ENCODE measurements around the gene NTM. TPM values are rescaled to one million over a fixed set of nuclear protein-coding genes. Genes with fewer than 3 reads are reported as not detected.
"Not testable (repeated sequence)": the region's sequence is repeated elsewhere in the genome, so short reads cannot be mapped to it uniquely, and the experiment has no call there.

Gene NTM
- total RNA-seq, 1 donor from 2014 or later, result 158 TPM

DNA sequence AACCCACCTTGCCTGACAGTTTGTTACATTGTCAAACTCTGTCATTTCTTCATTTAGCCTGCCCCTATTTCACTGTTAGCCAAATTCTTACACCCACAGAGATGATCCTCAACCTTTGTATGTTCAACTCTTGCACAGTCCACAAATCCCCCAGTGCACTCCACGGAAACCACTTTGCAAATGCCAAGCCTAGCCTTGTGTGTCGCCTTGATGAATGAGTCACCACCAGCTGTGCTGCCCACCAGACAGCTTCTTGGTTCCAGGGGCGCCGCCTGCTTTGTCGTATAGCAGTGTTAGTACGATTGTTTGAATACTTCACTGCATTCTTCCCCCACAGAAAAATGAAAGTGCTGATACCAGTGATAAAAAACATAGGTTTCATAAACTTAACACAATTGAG lies 686.3 kb downstream of the NTM start:
- DNase-seq, result no peak

DNA sequence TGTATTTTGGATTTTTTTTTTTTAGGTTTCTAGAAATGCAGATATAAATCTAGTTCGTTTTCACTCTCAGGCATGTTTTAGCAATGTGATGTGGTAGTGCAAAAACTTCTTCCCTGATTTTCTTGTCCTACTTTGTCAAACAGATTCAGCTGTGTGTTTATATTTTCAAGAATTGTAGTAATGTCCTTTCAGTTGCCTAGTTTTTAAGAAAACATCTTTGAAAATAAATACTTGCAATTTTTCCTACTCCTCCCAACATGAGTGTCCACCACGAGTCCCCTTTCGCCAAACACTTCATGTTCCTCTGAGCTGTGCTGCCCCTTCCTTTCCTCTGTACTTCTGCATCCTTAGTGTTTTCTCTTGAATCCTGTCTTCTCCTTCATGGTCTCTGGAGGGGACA lies 686.9 kb downstream of the NTM start:
- no peak for DNase-seq

DNA sequence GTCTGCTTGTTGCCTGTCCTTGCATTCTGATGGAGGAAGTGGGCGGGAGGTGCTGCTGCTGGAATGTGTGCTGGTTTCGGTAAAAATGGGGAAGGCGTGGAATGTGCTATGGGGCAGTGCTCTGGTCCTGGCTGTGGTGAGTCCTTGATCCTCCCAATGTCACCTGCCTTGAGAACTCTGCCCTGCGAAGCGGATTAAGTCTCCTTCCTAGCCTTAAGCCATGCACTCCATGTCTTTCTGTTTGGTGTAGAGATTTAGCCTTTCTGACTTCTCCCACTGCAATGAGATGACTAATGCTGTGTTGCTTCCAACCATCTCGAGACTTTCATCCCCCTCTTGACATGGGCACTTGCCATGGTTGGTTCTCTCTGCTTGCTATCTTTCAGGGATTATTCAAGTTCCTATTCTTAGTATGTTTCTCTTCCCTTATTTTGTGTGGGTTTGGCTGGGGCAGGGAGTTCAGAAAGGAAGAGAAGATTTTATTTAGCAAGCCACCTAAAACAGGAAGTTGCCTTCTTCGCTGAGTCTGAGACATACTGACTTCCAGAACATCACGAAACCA lies 687.9 kb downstream of the NTM start:
- DNase-seq, result peak; percentile 57

DNA sequence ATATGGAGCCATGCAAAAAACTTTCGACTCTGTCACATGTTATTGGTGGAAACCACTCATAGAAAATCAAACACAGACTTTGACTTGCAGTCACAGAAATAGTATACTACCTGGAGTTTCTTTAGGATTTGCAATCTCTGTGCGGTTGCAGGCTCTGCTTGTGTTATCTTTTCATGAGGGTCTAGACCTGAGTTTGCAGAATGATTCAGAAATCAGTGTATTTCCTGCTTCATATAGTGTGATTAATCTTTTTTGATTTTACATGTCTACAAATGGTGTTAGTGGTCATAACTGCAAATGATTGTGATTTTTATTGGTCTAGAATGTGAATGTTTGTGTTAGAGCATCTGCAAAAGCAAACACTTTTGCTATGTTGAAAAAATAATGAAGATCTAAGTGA lies 690.2 kb downstream of the NTM start:
- no peak for DNase-seq

DNA sequence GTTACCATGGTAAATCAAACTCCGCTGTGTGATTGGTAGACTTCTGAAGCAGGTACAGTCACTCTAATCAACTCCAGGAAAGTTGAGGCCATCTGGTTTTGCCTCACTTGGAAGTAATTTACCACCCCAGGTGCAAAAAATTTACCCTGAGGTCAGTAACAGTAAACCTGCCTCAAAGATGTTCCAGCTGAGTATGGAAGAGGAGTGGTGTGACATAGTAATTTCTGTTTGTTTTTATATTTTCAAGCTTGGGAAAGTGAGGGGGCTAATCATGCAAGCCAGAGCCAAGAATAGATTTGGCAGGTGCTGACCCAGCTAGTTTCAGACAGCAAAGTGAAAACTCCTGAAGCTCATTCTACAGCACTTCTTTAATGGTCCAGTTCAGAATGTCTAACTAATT lies 691.6 kb downstream of the NTM start:
- no peak for DNase-seq

DNA sequence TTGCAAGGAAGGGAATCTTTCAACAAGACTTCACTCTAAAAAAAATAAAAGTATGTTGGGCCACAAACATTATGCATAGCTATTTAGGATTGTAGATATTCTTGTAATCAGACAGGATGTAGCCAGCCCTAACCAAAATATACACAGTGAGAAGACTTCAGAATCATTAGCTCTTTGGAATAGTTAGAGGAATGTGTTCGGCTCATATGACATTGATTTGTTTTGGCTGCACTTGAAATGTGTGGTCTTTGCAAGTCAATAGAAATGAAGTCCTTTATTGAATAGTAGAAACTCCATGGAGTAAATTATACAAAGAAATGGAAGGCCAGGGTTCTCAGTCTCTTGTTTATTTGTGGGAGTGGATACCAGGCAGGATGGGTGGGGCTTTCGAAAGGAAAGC lies 692.1 kb downstream of the NTM start:
- no peak for DNase-seq

DNA sequence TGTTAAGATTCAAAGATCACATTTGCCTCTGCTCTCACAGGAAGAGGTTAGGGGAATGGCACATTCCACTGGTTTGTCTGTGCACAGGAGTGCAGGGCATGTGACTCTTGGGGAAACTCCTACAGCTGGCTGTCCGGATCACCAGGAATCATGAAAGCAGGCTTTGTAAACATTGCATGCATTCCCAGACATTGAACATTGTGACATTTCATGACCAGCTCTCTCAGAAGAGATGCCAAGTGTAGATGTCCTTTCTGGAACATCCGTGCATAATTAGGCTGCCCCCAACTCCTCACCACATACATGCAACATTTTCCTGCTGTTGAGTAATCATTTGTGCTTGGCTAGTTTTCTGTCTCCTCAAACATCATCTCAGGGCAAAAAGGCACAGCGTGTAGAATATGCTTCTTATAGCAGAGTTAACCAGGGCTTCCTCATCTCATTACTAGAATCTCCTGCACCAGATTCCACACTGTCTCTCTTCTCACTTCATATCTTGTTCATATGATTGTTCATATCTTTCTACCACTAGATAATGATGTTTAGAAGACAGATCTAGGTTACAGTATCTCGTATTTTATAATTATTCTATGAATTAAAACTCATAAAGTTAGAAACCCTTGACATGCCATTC lies 694.7 kb downstream of the NTM start:
- DNase-seq, result no peak

DNA sequence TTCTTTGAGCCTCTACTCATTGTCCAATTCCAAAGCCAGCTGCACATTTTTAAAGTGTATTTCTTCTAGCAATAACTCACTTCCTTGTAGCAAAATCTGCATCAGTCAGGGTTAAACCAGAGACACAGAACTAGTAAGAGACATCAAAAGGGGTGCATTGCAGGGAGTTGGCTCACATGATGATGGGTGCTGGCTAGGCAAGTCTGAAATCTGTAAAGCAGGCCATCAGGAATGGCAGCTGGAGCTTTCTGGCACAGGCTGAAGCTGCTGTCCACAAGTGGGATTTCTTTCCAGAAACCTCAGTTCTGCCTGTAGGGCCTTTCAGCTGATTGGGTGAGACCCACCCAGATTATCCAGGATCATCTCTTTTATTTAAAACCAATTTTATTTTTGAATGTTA lies 698.1 kb downstream of the NTM start:
- no peak for DNase-seq

DNA sequence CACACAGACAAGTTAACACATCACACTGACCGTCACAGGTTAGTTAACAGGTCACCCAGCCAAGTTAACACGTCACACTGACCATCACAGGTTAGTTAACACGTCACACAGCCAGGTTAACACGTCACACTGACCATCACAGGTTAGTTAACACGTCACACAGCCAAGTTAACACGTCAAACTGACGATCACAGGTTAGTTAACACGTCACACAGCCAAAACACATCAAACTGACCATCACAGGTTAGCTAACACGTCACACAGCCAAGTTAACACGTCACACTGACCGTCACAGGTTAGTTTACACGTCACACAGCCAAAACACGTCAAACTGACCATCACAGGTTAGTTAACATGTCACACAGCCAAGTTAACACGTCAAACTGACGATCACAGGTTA lies 699.2 kb downstream of the NTM start:
- DNase-seq, result not testable (repeated sequence)

DNA sequence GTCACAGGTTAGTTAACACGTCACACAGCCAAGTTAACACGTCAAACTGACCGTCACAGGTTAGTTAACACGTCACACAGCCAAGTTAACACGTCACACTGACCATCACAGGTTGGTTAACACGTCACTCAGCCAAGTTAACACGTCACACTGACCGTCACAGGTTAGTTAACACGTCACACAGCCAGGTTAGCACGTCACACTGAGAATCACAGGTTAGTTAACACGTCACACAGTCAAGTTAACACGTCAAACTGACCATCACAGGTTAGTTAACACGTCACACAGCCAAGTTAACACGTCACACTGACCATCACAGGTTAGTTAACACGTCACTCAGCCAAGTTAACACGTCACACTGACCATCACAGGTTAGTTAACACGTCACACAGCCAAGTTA lies 700.5 kb downstream of the NTM start:
- not testable (repeated sequence) for DNase-seq

DNA sequence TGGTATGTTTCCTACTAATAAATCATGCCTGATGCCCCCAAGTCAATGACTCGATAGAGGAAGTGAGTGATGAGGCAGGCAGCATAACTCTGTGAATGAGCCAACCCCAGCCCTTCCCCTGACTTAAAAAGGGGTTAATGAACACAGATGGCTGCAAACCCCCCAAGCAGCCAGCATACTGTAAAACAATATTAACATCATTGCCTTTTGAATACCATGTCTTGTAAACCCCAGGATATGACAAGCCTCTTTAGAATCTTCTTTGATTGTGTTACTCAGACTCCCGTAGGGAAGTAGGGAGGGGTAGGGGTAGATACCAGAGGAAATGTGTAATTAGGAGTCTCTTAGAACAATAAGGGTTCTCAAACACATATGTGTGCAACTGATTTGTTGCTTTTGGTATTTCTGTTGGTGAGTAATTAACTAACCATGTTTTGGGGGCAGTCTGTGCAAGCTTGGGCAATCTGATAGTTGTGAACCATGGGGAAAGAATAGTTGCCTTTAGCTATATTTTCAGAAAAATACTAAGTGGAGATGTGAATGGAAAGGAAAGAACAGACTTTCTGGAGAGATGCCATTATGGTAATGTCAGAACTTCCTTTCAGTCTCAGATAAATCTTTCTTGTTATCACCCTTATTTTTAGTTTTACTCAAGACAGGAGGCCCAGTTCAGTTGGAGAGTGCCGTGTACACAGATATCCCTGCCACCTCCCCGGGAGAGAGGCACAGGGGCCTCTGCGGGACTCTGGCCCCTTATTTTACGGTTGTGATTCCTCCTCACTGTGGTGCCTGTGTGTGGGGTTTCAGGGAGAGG lies 701.8 kb downstream of the NTM start:
- DNase-seq, result no peak

DNA sequence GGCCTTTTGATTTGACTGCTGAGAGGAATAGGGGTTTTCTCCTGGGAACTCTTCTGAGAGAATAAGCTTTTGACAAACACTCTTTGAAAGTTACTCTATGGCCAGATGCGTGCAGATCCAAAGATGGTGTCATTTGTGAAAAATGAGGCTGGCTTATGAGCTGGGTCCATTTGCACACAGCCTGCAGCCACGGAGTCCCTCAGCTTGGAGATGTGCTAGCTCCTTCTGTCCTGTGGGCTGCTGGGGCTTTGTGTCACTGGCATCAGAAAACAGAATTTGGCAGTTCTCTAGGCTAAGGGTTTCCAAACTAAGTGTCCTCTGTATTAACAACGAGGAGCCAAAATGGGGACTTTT lies 702.4 kb downstream of the NTM start:
- no peak for DNase-seq

DNA sequence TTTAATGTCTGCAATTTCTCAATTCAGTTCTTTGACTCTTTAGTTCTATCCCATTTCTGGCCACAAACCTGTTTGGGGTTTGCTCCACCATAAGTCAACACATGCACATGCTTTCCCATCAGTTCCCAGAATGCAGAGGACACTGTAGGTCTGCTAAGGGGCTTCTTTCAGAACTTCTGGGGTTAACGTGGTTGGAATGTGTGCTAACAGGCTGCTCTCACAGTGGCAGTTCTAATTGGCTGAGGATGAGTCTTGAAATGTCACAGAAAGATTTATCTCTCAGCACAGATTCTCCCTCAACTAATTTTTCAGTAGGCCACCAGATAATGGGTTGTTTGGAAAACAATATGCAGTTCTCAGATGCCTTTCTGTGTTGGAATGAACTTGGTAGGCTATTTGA lies 703.4 kb downstream of the NTM start:
- no peak for DNase-seq

DNA sequence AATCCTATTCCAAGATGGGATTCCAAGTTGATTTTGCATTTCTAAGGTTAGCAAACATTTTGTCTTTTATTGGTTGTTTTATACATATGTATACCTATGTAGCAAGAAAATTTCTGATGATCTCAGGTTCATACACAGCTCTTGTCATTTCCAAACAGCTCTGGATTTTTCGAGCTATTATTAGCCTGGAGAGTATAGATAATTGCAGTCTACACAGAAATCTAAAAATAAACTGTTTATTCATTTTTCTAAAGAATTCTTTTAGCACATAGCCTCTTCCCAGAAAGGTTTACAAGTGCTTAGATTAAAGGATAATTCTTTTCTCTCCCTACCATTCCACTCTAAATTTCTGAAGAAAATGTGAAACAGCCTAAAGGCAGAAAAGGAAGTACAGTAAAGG lies 705.0 kb downstream of the NTM start:
- DNase-seq, result no peak

DNA sequence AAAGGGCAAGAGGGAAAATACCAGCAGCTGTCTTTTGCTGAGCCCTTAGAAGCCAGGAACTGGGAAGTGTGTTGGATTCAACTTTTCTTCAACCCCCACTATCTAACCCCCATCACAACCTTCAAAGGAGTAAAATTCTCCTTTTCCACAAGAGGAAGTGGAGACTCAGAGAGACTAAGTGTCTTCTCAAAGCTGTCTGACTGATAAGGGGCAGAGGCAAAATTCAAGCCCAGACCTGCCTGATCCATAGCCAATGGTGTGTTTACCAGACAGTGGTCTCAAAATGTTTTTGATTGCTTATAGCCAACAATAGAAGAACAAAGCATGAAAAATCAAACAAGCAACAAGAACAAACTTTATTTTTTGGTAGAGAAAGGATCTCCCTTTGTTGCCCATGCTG lies 707.0 kb downstream of the NTM start:
- DNase-seq, result no peak

DNA sequence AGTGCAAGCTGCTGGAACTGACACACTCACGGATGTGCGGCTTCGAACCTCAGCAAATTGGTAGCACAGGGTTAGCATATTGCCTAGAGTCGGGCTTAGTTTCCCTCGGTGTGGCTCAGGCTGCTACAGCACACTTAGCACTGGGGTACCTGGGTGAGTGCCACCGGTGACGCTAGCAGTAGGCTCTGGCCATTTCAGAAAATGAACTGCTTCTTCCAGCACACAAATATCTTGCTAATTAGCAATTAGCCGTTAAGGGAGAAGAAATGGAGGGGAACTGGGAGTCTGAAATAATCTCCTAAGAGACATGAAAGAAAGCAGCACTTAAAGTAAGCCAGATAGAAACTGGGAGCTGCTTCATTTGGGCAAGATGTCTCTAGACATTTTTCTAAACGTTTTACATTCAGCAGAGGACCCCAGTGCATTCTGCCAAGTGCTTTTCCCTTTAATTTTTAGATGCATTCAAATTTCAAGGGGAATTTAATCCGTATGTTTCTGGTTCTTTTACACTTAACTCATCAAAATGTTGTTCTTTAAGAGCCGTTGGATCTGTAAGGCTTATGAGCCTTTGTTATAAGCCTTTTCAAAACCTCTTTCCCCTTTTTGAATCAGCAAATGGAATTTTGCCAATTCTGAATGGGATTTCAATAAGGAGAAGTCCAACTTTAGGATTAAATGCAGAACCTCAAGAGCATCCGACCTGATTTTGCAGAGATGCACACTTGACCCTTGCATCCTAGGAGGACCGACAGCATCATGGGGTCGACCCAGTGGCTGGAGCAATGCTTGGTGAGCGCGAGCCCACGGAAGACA lies 708.1 kb downstream of the NTM start:
- no peak for DNase-seq

DNA sequence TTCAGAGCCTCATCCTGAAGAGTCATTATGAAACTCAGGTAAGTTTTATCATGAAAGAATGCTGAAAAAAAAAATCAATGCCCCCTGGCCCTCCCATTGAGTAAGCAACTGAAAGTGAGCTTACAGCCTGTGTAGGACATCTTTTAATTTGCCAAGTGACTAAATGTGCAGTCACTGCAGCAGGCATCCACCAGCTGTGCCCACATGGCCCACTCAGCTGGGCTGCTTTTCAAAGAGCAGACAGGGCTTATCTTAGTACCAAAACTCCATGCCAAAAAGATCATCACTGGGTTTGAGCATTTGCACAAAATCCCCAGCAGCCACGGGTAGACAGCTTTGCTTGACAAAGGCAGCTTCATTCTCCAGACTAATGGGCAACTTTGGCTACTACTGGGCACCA lies 709.7 kb downstream of the NTM start:
- no peak for DNase-seq

DNA sequence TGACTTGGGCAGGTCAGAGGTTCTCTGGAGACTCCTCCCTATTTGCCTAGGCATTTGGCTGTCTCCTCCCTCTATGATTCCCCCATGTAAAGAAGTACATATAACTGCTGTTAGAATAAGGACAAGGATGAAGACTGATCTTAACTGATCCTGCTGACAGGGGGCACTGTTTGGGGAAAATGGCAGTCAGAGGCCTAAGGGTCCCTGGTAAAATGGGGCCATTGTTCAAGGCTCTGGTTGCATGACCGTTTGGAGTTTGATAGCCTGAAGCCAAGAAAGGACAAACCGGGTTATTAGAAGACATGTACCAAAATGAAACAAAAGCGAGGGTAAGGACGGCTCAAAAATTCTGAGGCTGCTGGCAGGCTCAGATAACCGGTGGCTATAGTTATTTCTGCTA lies 712.2 kb downstream of the NTM start:
- DNase-seq, result no peak

DNA sequence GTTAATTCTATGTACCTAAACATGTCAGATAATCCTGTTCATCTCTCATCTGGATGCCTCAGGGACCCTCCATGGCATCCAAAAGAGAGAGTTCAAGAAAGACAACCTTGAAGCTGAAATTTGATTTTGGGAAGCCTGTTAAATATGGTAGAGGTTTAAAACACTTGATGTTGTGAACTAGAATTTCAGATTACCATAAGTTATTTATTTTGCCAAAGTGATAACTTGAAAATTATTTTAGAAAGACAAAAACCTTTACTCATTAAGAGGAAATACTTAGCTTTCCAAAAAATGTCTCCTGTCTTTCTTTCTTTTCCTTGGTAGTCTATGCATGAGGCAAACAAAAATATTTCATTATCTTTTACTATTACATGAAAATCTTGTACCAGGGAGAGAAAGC lies 714.0 kb downstream of the NTM start:
- no peak for DNase-seq

DNA sequence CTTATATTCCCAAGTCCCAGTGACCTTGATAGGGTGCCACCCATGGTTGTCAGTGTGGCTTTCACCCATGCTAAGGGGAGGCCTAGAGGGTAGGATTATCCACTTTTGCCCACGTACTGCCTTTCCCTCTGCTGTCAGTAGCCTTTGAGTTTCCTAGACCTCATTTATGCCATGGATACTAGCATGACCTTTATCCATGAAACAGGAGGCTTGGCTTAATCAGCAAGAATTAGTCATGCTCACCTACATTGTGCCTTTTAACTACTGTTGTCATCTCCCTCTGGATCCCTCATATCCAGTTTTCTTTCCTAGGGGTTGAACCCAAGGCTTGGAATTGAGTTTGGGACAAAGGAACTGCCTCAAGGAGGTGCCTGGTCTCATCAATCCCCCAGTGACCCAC lies 716.7 kb downstream of the NTM start:
- no peak for DNase-seq

DNA sequence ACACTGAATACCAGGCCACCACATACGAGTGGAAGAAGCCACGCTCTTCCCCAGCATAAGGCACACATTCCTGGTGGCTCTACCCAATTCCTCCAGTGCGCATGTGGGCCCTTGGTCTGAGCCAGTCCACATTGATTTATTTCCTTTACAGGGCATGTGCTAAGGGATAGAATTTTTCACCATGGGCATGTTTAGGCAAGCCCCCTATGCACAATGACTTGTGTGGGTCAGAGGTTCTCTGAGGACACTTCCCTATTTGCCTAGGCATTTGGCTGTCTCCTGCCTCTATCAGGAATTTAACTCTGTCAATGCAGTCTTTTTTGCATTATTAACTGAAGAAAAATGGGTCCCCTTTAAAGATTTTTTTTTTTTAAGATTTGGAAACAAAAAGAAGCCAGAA lies 718.1 kb downstream of the NTM start:
- no peak for DNase-seq

DNA sequence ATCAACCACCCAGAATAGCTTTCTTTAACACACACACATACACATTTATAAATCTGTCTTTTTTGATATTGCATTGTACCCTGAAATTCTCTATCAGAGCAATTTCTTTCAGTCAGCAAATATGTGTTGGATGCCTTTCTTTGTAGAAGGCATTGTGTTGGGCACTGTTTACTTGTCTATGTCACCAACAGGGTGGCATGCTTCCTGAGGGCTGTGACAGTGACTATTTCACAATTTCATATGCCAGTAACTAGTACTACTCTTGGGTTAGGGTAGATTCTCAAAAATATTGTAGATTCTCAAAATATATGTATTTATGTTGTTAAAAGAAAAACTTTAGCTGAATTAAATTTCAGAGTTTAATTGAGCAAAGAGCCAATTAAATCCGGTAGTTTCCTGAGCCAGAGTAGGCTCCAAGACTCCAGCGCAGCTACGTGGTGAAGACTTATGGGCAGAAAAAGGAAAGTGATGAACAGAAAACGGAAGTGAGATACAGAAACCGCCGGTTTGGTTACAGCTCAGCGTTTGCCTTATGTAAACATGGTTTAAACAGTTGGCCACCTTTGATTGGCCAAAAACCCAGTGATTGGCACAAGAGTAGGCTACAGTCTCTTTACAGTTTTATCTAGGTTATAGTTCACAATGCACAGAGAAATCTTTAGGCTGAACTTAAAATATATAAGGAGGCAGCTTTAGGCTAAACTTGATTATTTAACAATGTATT lies 723.3 kb downstream of the NTM start:
- no peak for DNase-seq

DNA sequence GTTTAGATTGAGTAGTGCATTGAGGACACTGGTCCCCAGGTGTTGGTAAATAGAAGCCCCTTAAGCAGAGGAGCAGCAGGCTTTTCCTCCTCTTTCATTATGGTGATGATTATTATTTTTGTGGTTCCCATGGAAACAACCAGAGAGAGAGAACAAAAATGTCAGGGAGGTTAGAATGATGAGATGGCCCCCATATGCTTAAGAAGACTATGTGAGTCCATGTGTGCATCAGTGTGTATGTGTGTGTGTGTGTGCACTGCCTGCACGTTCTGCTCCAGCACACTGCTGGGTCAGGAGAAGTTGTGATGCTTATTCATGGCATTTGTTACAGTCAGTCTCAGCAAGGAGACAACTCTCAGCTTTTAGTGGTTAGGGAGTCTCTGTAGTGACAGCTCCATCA lies 724.2 kb downstream of the NTM start:
- no peak for DNase-seq

Data from occipital lobe (tissue), 2 donors.